GM20431 (cell line): ENCODE measurements around the gene POLR1A.

Experiments
- in situ Hi-C: fragments of 300-500 bp; cut with MseI, MboI; formaldehyde crosslinking; loops from one replicate; pipeline ENCODE4 v1.15.0; 2020; ENCODE audit warnings: low sequenced_read_pairs; ENCODE audit not compliant: unreplicated experiment

The POLR1A gene

DNA sequence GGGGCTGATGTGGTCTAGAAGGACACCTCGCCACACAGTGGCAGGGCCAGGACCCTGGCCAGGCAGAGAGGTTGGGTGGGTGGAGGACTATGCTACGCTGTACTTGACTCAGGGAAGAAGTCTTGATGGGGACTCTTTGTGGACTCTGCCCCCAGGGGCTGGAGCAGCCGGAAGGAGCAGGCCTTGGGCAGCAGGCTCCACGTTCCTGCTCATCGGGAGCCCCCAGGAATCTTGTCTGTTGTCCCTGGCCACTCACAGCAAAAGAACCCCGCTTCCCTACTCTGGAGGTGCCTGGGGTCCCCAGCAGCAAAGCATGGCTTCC, 79.0 kb downstream of the POLR1A start:
- in situ Hi-C loops: no loop called here

DNA sequence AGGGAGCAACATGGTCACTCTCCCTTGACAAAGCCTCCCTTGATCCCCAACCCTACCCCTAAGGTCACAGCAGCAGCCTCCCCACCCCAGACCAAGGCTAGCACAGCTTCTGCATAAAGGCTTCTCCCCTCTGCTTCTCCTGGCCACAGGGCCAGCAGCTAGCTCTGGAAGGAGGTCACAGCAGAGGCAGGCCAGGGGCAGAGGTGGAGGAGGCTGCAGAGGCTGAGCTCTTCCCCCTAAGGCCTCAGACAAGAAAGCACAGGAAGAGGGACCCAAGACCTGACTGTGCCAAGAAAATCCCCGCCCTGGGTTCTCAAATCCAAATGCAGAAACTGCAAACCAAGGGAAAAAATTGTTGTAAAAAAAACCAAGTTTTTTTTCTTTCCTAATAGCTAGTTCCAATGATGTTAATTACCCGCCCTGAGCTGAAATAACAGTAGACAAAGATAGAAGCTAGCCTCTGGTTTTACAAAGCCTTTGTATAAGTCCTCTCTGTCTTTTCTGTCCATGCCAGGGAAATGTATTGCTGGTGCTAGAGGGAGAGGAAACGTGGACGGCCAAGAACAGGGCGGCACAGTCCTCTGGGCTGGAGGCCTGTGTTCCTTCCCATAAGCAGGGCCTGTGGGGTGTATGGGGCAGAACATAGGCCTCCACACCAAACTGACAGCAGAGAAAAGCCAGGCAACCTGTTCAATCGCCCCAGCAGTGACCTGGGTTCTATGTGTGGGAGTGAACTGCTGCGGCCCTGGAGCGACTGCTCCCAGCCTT, 79.5 kb downstream of the POLR1A start:
- in situ Hi-C loops: no loop called here

DNA sequence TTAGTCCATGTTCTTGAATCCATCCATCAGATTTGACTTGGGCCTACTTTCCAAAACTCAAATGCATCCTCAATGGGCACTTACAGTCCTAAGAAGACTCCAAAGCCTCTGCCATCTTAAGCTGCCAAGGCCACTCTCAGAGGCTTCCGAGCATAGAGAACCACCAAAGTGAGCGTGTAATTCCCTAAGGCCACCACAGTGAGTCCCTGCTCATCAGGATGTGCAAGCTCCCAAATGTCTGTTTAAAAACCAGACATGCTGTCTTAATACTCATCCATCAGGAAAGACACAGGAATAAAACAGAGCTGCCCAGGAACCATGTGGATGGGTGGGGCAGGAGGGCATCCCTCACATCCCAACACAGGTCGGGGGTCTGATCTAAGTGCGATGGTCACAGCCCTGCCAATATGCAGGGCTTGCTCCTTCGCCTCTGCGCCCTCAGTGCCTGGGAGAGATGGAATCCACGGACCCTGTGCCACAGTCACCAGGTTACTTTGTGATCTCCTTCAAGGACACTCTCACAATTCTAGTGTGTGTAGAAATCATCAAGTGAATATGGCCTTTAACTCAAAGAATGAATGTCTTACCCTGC, 80.4 kb downstream of the POLR1A start:
- in situ Hi-C loops: no loop called here

DNA sequence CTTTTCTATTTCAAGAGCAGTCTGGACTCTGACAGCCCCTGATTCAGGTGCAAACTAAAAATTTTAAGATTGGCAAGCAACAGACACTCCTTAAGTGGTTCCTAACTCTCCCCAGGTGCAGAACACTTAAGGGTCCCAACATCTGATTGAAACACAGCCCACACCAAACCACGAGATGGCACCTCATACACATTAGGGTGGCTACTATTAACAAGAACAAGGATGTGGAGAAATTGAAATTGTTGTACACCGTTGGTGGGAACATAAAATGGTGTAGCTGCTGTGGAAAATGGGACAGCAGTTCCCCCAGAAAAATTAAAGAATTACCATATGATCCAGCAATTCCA, 82.3 kb downstream of the POLR1A start:
- in situ Hi-C loops: no loop called here

DNA sequence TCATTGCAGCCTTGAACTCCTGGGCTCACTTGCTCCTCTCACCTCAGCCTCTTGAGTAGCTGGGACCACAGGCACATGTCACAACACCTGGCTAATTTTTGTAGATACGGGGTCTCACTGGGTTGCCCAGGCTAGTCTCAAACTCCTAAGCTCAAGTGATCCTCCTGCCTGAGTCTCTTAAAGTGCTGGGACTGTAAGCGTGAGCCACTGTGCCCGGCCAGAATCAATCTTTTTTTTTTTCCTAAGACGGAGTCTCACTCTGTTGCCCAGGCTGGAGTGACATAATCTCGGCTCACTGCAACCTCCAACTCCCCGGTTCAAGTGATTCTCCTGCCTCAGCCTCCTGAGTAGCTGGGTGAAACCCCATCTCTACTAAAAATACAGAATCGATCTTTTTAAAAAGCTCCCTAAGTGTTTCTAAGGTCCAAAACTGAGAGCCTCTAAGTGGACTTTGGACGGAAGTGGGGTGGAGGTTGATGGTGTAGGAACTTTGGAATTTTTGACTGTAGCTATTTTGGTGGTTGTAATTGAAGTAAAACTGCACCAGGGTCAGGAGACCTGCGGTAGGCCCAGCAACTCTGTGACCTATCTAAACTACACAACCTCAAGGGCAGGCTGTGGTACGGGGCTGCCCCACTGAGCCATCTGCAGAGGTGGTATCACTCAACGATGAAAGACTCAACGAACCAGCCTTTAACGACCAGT, 82.9 kb downstream of the POLR1A start:
- in situ Hi-C loops: no loop called here

DNA sequence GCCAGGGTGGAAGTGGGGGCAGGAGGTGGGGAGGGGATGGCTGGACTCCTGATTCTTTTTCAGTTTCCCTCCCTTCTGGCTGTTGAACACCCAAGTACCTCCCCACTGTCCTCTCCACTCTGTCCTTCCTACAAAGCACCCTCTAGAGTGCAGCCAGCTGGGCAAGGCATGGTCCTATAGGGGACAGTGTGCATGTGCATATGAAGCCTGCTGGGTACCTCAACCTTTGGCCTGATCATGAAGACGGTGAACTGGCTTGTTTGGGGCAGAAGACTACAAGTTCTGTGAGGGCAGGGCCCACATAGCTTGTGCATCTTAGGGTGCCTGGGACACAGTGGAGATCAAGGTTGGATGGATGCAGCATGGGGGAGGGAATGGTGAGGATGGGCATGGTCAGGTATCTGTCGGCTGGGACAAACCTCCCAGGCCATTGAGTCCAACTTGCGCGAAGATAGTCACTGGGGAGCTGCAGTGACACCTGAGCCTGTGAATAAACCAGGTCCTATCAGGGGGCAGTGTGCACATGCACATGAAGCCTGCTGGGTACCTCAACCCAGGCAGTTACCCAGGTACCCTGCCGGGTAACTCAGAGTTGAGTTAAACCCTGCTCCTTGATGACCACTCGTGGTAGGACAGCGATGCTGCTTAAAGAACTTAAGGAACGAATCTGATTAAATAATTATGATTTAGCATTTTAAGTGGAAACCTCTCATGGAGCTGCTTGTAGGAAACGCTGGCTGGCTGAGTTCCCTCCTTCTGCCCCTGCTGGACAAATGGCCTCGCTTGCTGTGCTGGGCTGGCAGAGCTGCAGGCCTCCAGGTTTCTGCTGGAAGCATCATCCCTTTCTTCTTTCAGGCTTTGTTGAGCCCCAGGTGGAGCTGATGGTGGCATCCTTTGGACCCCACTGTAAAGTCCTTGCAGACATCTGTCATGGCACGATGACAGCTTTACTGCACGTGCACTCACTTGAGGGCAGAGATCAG, 84.0 kb downstream of the POLR1A start:
- in situ Hi-C loops: no loop called here

DNA sequence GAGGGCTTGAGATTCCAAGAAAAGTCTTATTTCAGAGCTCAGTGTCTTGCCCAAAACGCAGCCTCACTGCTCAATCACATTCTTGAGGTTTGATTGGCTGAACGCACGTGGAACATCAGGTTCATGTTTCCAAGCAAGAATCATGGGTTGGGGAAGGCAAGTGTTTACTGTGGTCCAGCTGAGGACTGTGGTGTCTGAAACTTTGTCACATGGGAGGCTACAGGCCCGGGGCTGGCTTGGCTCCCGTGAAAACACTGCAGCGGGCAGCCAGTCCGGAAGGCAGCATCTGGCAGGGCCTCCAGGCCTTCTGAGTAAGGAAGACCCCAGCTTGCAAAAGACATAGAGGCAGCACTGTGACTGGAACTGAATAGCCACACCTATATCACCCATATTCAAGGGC, 84.7 kb downstream of the POLR1A start:
- in situ Hi-C loops: no loop called here

DNA sequence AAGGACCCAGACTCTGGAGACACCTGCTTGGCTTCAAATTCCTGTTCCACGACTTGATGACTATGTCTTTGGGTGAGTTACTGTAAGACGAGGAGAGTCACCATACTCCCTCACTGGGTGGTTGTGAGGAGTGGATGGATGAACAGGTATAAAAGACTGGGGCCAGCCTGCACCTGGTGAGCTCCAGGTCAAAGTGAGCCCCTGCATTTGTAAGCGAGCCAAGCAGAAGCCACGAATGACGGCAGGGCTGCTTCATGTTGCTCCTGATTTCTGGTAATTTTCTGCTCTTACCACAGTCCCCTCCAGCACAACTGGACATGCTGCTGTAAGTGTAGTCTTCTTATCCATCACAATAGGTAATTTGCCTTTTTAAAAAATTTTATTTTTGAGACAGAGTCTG, 86.6 kb downstream of the POLR1A start:
- in situ Hi-C loops: no loop called here

DNA sequence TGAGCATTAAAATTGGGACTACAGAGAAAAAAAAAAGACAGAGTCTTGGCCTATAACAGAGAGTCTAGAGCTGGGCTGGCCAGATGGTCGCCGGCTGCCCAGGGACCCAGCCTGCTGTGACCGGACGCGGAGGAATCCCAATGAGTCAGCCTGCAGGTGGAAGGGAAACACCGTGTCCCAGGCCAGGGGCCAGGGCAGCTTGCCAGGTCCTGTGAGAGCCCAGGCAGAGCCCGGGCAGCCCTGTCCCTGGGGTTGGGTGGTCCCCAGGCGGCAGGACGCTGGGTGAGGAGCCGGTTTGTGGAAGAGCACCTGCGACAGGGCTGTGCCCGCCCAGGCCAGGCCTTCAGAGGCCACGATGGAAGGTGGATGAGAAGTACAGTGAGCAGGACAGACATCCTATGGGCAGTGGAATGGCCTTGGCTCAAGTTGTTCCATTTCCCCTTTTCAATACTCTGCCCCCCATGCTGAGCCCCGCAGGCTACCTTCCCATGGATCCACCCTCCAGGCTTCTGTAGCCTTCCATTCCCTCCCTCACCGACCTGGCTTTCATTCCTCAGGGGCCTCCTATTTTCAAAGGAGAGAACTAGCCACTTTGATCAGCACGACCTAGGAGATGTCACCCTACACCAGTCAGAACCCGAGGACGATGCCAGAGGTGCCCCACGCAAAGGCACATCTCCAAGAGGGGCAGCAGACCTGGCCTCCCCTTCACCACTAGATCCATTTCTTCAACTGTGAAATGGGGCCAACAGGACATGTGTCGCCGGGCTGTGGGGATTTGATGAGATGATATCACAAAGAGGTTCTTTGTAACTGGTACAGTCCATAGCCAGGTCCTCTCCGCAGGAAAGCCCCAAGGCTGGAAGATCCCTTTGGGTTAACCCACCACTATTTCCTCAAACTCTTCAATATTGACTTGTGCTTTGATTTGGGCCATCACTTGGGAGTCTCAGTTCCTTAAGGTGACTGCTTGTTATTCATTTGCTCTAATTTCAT, 87.5 kb downstream of the POLR1A start:
- in situ Hi-C loops: no loop called here

DNA sequence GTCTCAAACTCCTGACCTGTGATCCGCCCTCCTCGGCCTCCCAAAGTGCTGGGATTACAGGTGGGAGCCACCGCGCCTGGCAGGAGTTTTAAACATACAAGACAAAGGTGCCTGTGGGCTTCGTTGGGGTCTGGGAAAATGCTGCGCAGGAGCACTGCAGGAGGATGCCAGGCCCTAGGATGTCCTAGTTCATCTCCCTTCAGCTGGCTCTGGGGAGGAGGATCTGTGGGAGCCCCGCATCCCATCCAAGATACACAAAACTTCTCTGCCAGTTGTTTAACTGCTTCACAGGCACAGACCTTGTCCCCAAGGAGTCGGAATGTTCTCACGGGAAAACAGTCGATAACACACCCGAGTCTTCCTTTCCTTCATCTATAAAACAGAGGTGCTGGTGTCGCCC, 89.1 kb downstream of the POLR1A start:
- in situ Hi-C loops: no loop called here

DNA sequence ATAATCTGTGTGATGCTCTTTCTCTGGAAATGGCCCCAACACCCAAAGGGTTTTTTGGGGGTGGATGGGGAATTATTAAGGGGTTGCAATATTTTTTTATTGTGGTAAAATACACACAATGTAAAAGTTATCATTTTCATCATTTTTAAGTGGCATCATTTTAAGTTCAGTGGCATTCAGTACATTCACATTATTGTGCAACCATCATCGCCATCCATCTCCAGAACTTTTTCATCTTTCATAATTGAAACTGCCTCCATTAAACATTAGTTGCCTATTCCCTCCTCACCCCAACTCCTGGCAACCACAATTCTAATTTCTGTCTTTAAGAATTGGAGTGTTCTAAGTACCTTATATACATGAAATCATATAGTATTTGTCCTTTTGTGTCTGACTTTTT, 90.0 kb downstream of the POLR1A start:
- in situ Hi-C loops: no loop called here

DNA sequence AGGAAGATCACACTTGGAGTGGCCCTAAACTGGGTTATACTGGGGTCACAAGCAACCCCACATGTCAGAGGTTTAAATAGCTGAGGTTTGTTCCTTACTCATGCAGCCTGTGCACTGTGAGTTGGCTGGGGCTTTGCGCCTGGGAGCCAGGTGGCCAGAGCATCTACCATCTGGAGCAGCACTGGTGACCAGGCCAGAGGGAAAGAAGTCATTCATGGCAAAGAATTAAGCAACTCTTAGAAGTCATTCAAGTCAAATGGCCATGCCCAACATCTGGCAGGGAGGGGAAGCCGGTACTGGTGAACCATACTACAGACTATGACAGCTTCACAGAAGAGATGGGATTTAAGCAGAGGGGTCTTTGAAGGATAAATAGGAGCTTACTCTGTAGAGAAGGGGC, 90.7 kb downstream of the POLR1A start:
- in situ Hi-C loops: no loop called here

DNA sequence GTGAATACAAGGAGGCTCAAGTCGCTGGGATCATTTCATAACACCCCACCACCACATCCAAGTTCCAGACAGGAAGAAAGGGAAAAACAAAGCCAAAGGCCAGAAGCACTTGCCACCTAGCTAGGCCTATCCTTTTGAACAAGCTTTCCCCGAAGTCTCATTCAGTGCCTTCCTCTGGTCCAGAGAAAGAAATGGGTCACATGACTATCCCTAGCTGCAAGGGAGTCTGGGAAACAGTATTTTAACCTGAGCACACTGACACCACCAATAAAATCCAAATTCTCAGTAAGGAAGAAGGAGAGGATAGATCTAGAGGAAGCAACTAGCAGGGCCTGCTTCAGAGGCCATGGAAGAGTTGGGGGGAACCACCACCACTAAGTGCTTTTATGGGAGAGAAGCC, 91.2 kb downstream of the POLR1A start:
- in situ Hi-C loops: no loop called here

DNA sequence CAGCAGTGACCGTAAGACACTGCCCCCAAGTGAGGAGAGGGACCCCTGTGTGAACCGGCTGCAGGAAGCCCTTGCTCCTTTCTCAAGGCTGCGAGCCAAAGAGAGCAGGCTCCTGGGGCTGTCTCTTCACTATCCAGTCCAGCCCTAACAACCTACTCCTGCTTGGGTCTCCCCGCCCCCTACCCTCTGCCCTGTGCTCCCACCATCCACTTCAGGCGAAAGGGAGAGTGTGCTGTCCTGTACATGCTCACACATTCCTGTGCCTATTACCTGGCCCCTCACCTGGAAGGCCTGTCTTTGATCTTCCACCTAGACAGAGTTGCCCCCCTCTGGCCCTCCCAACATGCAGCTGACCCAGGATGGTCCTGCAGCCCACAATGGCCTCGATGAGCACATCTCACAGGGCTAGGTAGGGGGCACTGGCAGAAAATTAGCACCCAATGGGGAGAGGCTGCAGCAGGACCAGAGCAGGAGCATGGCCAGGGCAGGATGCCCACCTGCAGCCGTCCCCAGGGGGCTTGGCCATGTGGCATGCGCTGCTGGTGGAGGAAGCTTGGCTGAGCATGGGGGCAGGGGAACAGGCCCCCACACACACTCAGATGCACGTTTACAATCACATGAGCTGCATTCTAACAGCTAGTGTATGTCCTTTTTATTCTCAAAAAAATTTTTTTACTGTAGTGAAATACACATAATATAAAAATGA, 93.5 kb downstream of the POLR1A start:
- in situ Hi-C loops: no loop called here

DNA sequence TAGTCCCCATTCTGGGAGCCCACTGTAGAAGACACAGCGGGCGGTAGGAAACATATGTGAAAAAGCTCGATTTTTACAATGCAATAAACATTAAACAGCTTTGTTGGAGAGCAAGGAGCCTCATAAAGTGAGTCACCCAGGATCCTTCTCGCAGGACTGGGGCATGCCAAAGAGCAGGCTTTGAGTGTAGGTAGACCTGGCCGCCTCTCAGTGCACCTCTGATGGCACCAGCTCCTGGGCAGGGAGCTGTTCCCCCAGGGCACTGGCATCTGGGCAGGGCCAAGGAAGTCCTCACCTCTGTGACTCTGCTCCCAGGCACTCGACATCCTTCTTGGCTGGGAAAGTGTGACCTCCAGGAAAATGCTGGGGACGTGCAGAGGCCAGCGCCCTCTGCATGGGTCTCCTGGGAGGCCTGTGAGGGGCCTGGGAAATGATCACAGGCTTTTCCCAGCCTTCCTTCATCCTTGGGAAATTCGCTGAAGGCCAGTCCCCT, 94.2 kb downstream of the POLR1A start:
- in situ Hi-C loops: no loop called here

DNA sequence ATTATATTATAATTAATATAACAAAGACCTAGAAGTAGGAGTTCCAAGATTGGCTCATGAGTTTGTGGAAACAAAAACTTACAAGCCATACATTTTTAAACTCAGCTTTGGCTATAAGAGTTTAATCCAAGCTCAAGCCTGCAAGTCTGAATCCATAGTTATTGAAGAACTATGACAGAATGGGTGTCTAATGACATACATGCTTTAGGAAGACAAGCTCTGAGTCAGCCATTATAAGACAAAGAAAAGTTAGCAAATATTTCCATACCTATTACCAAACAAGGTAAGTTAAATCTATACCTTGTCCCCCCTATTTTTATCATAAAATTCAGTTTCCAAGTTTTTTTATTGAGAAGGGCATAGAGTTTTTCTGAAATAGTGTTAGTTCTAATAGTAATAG, 95.6 kb downstream of the POLR1A start:
- in situ Hi-C loops: no loop called here

DNA sequence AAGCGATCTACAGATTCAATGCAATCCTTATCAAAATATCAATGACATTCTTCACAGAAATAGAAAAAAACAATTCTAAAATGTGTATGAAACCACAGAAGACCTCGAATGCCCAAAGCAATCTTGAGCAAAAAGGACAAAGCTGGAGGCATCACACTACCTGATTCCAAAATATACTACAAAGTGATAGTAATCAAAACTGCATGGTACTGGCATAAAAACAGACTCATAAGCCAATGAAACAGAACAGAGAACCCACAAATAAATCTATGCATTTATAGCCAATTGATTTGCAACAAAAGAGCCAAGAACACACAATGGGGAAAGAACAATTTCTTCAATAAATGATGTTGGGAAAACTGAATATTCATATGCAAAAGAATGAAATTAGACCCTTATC, 99.2 kb downstream of the POLR1A start:
- in situ Hi-C loops: no loop called here

DNA sequence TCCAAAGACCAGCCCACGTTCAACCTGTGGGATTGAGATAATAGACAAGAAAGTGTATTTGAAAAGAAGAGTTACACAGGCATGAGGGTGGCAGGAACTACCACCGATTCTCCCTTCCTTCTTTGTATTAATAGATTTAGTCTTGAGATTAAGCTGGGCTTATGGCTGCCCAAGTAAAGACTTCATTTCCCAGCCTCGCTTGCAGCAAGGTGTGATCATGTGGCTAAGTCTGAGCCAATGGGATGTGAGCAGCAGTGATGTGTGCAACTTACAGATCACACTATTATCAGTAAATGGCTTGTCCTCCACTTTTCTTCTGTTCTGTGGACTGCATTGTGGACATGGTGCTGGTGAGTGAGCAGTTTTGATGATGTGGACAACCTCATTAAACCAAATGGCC, 101.7 kb downstream of the POLR1A start:
- in situ Hi-C loops: no loop called here

DNA sequence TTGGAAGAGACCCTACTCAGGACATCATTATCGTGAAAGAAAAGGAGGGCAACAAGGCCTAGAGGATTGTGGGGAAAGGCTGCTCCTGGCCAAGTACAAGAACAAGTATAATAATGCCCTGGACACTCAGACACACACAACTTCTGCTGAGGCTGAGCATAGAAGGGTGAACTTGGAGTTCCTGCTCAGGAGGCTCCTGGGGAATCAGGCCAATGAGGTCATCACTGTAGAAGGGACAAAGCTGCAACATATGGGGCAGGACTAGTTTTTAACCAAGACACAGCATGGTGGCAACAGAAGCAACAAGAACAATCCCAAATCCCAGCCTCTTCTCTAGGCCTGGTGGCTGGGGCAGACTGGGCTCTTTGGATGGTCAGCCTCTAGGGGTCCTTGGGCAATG, 102.6 kb downstream of the POLR1A start:
- in situ Hi-C loops: no loop called here
